ENCODE data around the gene DYNC1LI2. TPM values are rescaled to one million over a fixed set of nuclear protein-coding genes. Genes with fewer than 3 reads are reported as not detected.
A peak's percentile ranks its signal among the peaks of the same experiment; 100 is the strongest.

Gene DYNC1LI2
- total RNA-seq, 1 experiment from 2014 or later = 94.2 TPM

GRCh38 chr16:66731101-66731500 lies 20.3 kb downstream of the DYNC1LI2 start:
- H3K27me3 ChIP-seq (ENCODE audit: insufficient read depth, low read length) = no peaks in the 10 kb centered on the region
- no peaks in the 10 kb centered on the region for H3K9me3 ChIP-seq (ENCODE audit: control insufficient read depth, low read depth, low read length)
- H3T11ph ChIP-seq (ENCODE audit: low read length) = no peak overlapping the region
- no peak overlapping the region for H4K91ac ChIP-seq (ENCODE audit: insufficient read length, low read depth, low read length)
- H3K14ac ChIP-seq (ENCODE audit: insufficient read depth, low read length) = no peak overlapping the region
- H3K4ac ChIP-seq (ENCODE audit: low read depth, low read length) = no peak overlapping the region
- no peak overlapping the region for H2BK120ac ChIP-seq (ENCODE audit: low read depth, low read length, poor library complexity, severe bottlenecking)
- no peaks in the 10 kb centered on the region for H4K20me1 ChIP-seq (ENCODE audit: control insufficient read depth, insufficient read depth, insufficient read length)
- DNase-seq = no peak
- Mint-ChIP-seq H3K27me3 (ENCODE audit: low read depth) (no peaks in the 10 kb centered on the region), H3K27ac (peak overlapping the region; percentile 13 to 76 (median 15); a peak in 5 of 7 replicates), H3K36me3 (ENCODE audit: insufficient read depth in 1 of 3, low read depth in 3 of 3) (peaks cover 56 to 91% (median 90%) of the 10 kb centered on the region in 3 experiments), H3K4me1 (peaks cover 34 to 39% of the 10 kb centered on the region in 2 experiments), H3K4me3 (no peak overlapping the region), H3K9me3 (no peaks in the 10 kb centered on the region)
- no peak for TF ChIP-seq CTCF (conservative IDR thresholded peaks at IDR 0.05)
- no peak overlapping the region for H3K56ac ChIP-seq (ENCODE audit: insufficient read length, low read depth, low read length)
- no peaks in the 10 kb centered on the region for H3K23me2 ChIP-seq (ENCODE audit: insufficient read length, low read depth, low read length, poor library complexity, severe bottlenecking)
- no peak overlapping the region for H3K27ac ChIP-seq (ENCODE audit: insufficient read length, low read depth, low read length)
- no peak overlapping the region for H2BK12ac ChIP-seq (ENCODE audit: insufficient read length, low read depth, low read length)
- H3K79me2 ChIP-seq (ENCODE audit: insufficient read depth, low read length) = no peaks in the 10 kb centered on the region
- no peak overlapping the region for H3K23ac ChIP-seq (ENCODE audit: insufficient read length, low read depth, low read length)
- no peak overlapping the region for H4K8ac ChIP-seq (replicated peaks; ENCODE audit: insufficient read length, low read depth, low read length)
- no peak overlapping the region for H2AFZ ChIP-seq (ENCODE audit: low read length)
- no CpG with 5 or more reads among the region's 7 CpGs for WGBS (ENCODE audit: extremely low coverage, insufficient read length, low lambda C conversion rate)
- H3K9ac ChIP-seq (ENCODE audit: extremely low read depth, insufficient read length, low read length) = no peak overlapping the region
- H3K79me1 ChIP-seq (ENCODE audit: insufficient read depth, low read depth, low read length, poor library complexity, severe bottlenecking) = no peaks in the 10 kb centered on the region
- H3K4me1 ChIP-seq (ENCODE audit: insufficient read depth, low read length) = peaks cover 11% of the 10 kb centered on the region
- no peak overlapping the region for H2BK5ac ChIP-seq (ENCODE audit: insufficient read length, low read length)
- no peak overlapping the region for H2BK15ac ChIP-seq (ENCODE audit: low read depth, low read length)
- H2AK5ac ChIP-seq (ENCODE audit: insufficient read length, low read length) = no peak overlapping the region
- no peak overlapping the region for H4K5ac ChIP-seq (ENCODE audit: insufficient read length, low read depth, low read length)
- no peak overlapping the region for H3K4me2 ChIP-seq (ENCODE audit: insufficient read depth, insufficient read length, low read length)
- no peak overlapping the region for H2BK20ac ChIP-seq (ENCODE audit: low read depth, low read length, poor library complexity, severe bottlenecking)
- H3K18ac ChIP-seq (ENCODE audit: insufficient read length, low read depth, low read length) = no peak overlapping the region
